ENCODE data around the gene HRK. TPM values are rescaled to one million over a fixed set of nuclear protein-coding genes. Genes with fewer than 3 reads are reported as not detected.

Gene HRK
- total and polyA plus RNA-seq, 2 of the 4 experiments (the other 2 are of a cell fraction) = not detected

DNA sequence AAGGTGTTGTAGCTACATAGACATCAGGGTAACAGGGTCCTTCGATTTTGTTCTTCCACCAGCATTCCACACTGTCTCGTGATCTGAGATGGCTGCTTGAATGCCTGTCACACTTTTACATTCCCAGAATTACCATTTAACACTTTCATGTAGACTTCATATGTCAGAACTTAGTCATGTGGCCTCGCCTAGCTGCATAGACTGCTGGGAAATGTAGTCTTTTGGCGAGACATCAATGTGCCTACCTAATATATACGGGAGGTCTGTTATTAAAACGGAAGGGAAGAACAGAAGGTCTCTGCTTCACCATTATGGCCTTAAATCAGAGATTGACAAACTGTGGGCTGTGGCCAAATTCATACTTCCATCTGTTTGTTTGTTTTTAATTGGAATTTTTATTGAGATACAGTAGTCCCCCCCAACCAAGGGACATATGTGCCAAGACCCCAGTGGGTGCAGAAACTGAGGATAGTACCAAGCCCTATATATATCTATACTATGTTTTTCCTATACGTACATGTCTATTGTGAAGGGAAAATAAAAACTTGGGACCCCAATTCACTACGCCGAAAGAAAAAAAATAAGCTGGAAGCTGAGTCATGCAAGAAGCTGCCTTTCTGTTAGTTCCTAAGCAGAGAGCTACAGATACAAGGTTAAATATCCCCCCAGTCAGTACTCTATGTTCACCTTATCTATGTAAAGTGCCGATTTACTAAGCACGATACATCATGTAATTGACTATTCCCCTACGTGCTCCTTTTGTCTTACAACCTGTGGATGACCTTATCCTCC lies 11.3 kb upstream of the HRK start:
- ATAC-seq (ENCODE audit: low read depth) = no peak
- CTCF ChIA-PET = no interaction called here

More for the DNA sequence above, 11.3 kb upstream of the HRK start:
- Histone ChIP-seq H2AFZ (replicated peaks; ENCODE audit: low read length, poor library complexity) (no peak overlapping the region), H3K79me1 (ENCODE audit: low read depth in 1 of 2, low read length in 2 of 2) (no peaks in the 10 kb centered on the region), H4K91ac (ENCODE audit: insufficient read depth, low read depth, low read length) (no peak overlapping the region), H2BK20ac (ENCODE audit: low read depth, low read length) (no peak overlapping the region), H3K27ac (ENCODE audit: insufficient read depth, low read length) (no peak overlapping the region), H2AK9ac (replicated peaks; ENCODE audit: low read depth, low read length, poor library complexity) (no peak overlapping the region), H3K9me1 (ENCODE audit: insufficient read depth, low read length) (no peaks in the 10 kb centered on the region), H3K4me2 (ENCODE audit: low read depth, low read length) (no peak overlapping the region), H3K4me1 (ENCODE audit: control insufficient read depth, insufficient read depth, low read length) (no peaks in the 10 kb centered on the region), H2BK120ac (ENCODE audit: low read depth, low read length) (no peak overlapping the region), H3K56ac (ENCODE audit: extremely low read depth, insufficient read depth, low read length) (no peak overlapping the region), H3K36me3 (ENCODE audit: control insufficient read depth, insufficient read depth, low read length) (no peaks in the 10 kb centered on the region), H3K18ac (ENCODE audit: low read depth, low read length) (no peak overlapping the region), H3K4ac (ENCODE audit: low read depth, low read length) (no peak overlapping the region), H3K14ac (replicated peaks; ENCODE audit: low read depth, low read length) (no peak overlapping the region), H3K27me3 (ENCODE audit: control insufficient read depth, insufficient read depth, low read length) (peaks cover 12% of the 10 kb centered on the region), H4K8ac (ENCODE audit: low read depth in 2 of 2, low read length in 2 of 2) (no peak overlapping the region), H2BK15ac (ENCODE audit: low read depth, low read length) (no peak overlapping the region), H2BK5ac (ENCODE audit: low read depth, low read length, poor library complexity, severe bottlenecking) (no peak overlapping the region), H3K9me3 (ENCODE audit: control insufficient read depth, insufficient read depth, low read length) (peaks cover 2% of the 10 kb centered on the region; the same call in 1 of the 2 replicates), H3K9ac (ENCODE audit: low read depth, low read length) (no peak overlapping the region), H3K4me3 (ENCODE audit: insufficient read depth, low read depth, low read length) (no peak overlapping the region), H2AK5ac (ENCODE audit: low read depth, low read length) (no peak overlapping the region), H3K23ac (ENCODE audit: low read depth, low read length) (no peak overlapping the region), H4K20me1 (ENCODE audit: insufficient read depth, low read length) (no peaks in the 10 kb centered on the region), H4K5ac (ENCODE audit: low read depth, low read length) (no peak overlapping the region)
- DNase-seq = no peak
- TF ChIP-seq, protein P1, sequence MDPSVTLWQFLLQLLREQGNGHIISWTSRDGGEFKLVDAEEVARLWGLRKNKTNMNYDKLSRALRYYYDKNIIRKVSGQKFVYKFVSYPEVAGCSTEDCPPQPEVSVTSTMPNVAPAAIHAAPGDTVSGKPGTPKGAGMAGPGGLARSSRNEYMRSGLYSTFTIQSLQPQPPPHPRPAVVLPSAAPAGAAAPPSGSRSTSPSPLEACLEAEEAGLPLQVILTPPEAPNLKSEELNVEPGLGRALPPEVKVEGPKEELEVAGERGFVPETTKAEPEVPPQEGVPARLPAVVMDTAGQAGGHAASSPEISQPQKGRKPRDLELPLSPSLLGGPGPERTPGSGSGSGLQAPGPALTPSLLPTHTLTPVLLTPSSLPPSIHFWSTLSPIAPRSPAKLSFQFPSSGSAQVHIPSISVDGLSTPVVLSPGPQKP (IDR thresholded peaks at IDR 0.05; ENCODE audit: borderline replicate concordance, low read depth, low read length) = no peak
- TF ChIP-seq BHLHE40 (IDR thresholded peaks at IDR 0.05; ENCODE audit: low read depth, low read length) = no peak
- TF ChIP-seq, protein P2, sequence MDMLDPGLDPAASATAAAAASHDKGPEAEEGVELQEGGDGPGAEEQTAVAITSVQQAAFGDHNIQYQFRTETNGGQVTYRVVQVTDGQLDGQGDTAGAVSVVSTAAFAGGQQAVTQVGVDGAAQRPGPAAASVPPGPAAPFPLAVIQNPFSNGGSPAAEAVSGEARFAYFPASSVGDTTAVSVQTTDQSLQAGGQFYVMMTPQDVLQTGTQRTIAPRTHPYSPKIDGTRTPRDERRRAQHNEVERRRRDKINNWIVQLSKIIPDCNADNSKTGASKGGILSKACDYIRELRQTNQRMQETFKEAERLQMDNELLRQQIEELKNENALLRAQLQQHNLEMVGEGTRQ (IDR thresholded peaks at IDR 0.05; ENCODE audit: low read depth, low read length) = peak; percentile 62; the same call in 1 of the 2 replicates
- 84% methylated on average over 3 of the region's 12 CpGs; no CpG with 5 or more reads in 1 of the 2 experiments for WGBS, 2 experiments (ENCODE audit: extremely low coverage in 2 of 2, insufficient read length in 1 of 2)
- dilution Hi-C loops (cut with HindIII; ENCODE audit: low sequenced_read_pairs, unreplicated experiment) = no loop called here
- in situ Hi-C loops (cut with MboI; ENCODE audit: low sequenced_read_pairs) = no loop called here
- POLR2A ChIA-PET (ENCODE audit: unreplicated experiment) = no interaction called here
- intact Hi-C loops (cut with micrococcal nuclease) = no loop called here
- no TSS peak for BruUV-seq (replicated peaks)

Measured in IMR-90 (cell line).